K562 (cell line): ENCODE results near the gene PRKD1. TPM values are rescaled to one million over a fixed set of nuclear protein-coding genes. Genes with fewer than 3 reads are reported as not detected.

Experiments used
- BRCA1 ChIP-seq, 2 experiments: fragments of 450-650 bp in 1 of 2; sonication (generic) in 1 of 2; formaldehyde crosslinking in 1 of 2; IDR thresholded peaks; 2 replicates each; pipeline versions ENCODE4 v1.5.0 to v1.6.1; 2017 to 2020; ENCODE audit warnings: mild to moderate bottlenecking in 1 of 2, missing genetic modification reagents in 1 of 2
- ELF4 ChIP-seq: fragments of 450-650 bp; formaldehyde crosslinking; IDR thresholded peaks from 2 replicates; pipeline ENCODE4 v1.4.0; 2022; ENCODE audit warnings: missing genetic modification characterization
- ETV5 ChIP-seq: sonication (generic); formaldehyde crosslinking; IDR thresholded peaks from 2 replicates; pipeline ENCODE4 v1.4.0; 2020; ENCODE audit warnings: low read depth, mild to moderate bottlenecking, missing genetic modification reagents
- HBP1 ChIP-seq: fragments of 450-650 bp; formaldehyde crosslinking; IDR thresholded peaks from 2 replicates; pipeline ENCODE4 v1.4.0; 2022; ENCODE audit warnings: missing genetic modification characterization
- L3MBTL2 ChIP-seq: fragments of 450-650 bp; IDR thresholded peaks from 2 replicates; pipeline ENCODE4 v1.6.1; 2016; ENCODE audit warnings: mild to moderate bottlenecking, moderate library complexity
- LARP7 ChIP-seq: fragments of 450-650 bp; IDR thresholded peaks from 2 replicates; pipeline ENCODE4 v1.6.1; 2016
- MTA3 ChIP-seq: fragments of 450-650 bp; formaldehyde crosslinking; IDR thresholded peaks from 2 replicates; pipeline ENCODE4 v1.6.1; 2017; ENCODE audit warnings: mild to moderate bottlenecking, borderline replicate concordance
- NBN ChIP-seq: fragments of 450-650 bp; IDR thresholded peaks from 2 replicates; pipeline ENCODE4 v1.6.1; 2016; ENCODE audit warnings: low read depth, mild to moderate bottlenecking
- NCOA1 ChIP-seq: fragments of 450-650 bp; IDR thresholded peaks from 2 replicates; pipeline ENCODE4 v1.6.1; 2016; ENCODE audit warnings: low read depth
- NR3C1 ChIP-seq: sonication (generic); formaldehyde crosslinking; IDR thresholded peaks from 2 replicates; pipeline ENCODE4 v1.8.1; 2022; ENCODE audit warnings: missing genetic modification reagents
- SETDB1 ChIP-seq: IDR thresholded peaks from one replicate; pipeline ENCODE4 v1.6.1; 2012; ENCODE audit warnings: low read length, control low read depth, inconsistent platforms
- USF2 ChIP-seq: sonication (generic); formaldehyde crosslinking; IDR thresholded peaks from 2 replicates; pipeline ENCODE4 v1.5.0; 2020; ENCODE audit warnings: missing genetic modification reagents
- ZNF253 ChIP-seq: fragments of 250-450 bp; sonication (Bioruptor Pico); conservative IDR thresholded peaks from 2 replicates; pipeline ENCODE4 v1.6.1; 2021; ENCODE audit warnings: mild to moderate bottlenecking
- ZNF780A ChIP-seq: fragments of 250-450 bp; sonication (Bioruptor Pico); IDR thresholded peaks from 2 replicates; pipeline ENCODE4 v1.5.0; 2021; ENCODE audit warnings: mild to moderate bottlenecking
- polyA plus RNA-seq, 8 experiments: library from polyadenylated mRNA; depleted of rRNA in 4 of 8; stranded (reverse) in 5 of 8; unstranded in 3 of 8; fragments of >200 nt; fragmentation: Nextera tagmentation in 2 of 8; fragmentation: Illumina TruSeq in 1 of 8; extraction: Ambion mirVana in 2 of 8; extraction: Trizol in 1 of 8; gene quantifications; 2 replicates each; pipeline versions ENCODE4 v1.2.1 to v1.2.3, GENCODE V29; 2011 to 2014; ENCODE audit warnings: inconsistent platforms in 1 of 8, missing spikeins in 1 of 8
- total RNA-seq, 7 experiments: library from RNA; depleted of rRNA in 6 of 7; stranded (reverse); fragments of >200 nt in 6 of 7; fragmentation: Illumina TruSeq in 2 of 7; extraction: Trizol in 2 of 7; gene quantifications; 2 replicates each; pipeline versions ENCODE4 v1.2.1 to v1.2.3, GENCODE V29; 2011 to 2021; ENCODE audit warnings: low replicate concordance in 1 of 7

The PRKD1 gene
- total and polyA plus RNA-seq, 9 of the 15 experiments (the other 6 are each of a cell fraction or from before 2014, with no cell fraction given) = 0.04 to 0.25 (median 0.13) TPM; not detected in 1

DNA sequence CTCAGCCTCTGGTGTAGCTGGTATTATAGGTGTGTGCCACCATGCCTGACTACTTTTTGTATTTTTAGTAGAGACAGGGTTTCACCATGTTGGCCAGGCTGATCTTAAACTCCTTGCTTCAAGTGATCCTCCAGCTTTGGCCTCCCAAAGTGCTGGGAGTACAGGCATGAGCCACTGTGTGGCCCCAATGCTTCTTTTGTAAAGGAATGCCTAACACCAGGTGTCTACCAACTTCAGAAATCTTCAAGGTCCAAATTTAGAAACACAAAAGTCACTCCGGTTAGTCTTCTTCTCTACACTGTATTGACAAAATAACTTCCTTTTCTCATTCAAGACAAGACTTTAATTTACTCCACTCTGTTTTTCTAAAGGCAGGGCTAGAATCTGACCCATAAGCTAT is 188.7 kb downstream of the PRKD1 start (continued):
- TF ChIP-seq HBP1 (CRISPR knock-in tag) (no peak), MTA3 (no peak), ELF4 (CRISPR knock-in tag) (no peak), NCOA1 (no peak), ZNF253 (CRISPR knock-in tag) (no peak), NR3C1 (CRISPR knock-in tag) (no peak), ETV5 (no peak), BRCA1 (IDR thresholded peaks at IDR 0.05) (no peak), BRCA1 (CRISPR knock-in tag; IDR thresholded peaks at IDR 0.05) (no peak), ZNF780A (CRISPR knock-in tag) (no peak), NBN (no peak), LARP7 (no peak), USF2 (CRISPR knock-in tag) (no peak), L3MBTL2 (no peak), SETDB1 (no peak)
